LNCaP clone FGC (cell line): ENCODE results near the gene CDKN1B.

Experiments used
- DNase-seq: peaks from one replicate; pipeline ENCODE4 v3.0.0-alpha.2; 2011; ENCODE audit warnings: low read depth
- H3K4me3 ChIP-seq: 2 replicates; pipeline ENCODE4 v1.5.1; 2011; ENCODE audit warnings: mild to moderate bottlenecking, low read depth, low read length, control low read depth
- CTCF ChIP-seq: IDR thresholded peaks from 2 replicates; pipeline ENCODE4 v1.5.1; 2012; ENCODE audit warnings: mild to moderate bottlenecking; ENCODE audit not compliant: control insufficient read depth, insufficient read depth; ENCODE audit errors: extremely low read depth

Gene CDKN1B

DNA sequence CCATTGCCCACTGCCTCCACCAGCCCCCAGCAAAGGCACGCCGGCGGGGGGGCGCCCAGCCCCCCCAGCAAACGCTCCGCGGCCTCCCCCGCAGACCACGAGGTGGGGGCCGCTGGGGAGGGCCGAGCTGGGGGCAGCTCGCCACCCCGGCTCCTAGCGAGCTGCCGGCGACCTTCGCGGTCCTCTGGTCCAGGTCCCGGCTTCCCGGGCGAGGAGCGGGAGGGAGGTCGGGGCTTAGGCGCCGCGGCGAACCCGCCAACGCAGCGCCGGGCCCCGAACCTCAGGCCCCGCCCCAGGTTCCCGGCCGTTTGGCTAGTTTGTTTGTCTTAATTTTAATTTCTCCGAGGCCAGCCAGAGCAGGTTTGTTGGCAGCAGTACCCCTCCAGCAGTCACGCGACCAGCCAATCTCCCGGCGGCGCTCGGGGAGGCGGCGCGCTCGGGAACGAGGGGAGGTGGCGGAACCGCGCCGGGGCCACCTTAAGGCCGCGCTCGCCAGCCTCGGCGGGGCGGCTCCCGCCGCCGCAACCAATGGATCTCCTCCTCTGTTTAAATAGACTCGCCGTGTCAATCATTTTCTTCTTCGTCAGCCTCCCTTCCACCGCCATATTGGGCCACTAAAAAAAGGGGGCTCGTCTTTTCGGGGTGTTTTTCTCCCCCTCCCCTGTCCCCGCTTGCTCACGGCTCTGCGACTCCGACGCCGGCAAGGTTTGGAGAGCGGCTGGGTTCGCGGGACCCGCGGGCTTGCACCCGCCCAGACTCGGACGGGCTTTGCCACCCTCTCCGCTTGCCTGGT, at the start of gene CDKN1B:
Gene CDKN1B (plus strand): TSS at position 576 of the 793 bp plus-strand sequence. CDS start 472 bp downstream, outside the sequence.
- no peak for TF ChIP-seq CTCF
- peak within 1 kb of the TSS; percentile 96 for H3K4me3 ChIP-seq
- DNase-seq, result peak; percentile 93

DNA sequence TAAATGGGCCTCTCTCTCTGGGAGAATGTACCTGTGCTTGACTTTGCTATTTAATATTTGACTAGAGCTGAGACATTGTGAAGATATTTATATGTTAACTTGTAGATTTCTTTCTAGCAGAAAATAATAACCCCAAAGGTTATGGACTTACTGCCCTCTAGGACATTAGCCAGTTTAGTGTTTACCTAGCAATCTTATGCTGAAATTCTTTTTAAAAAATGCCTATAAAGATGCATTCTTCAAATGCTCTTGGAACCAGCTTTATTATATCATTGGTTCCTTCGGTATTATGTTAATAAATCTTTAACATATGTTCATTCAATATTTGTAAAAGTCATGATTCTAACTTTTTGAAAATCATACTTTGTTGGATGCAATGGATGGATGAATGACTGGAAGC, 49.2 kb upstream of the CDKN1B start:
- no peak for DNase-seq
- TF ChIP-seq CTCF, result no peak
- H3K4me3 ChIP-seq, result no peak overlapping the region

DNA sequence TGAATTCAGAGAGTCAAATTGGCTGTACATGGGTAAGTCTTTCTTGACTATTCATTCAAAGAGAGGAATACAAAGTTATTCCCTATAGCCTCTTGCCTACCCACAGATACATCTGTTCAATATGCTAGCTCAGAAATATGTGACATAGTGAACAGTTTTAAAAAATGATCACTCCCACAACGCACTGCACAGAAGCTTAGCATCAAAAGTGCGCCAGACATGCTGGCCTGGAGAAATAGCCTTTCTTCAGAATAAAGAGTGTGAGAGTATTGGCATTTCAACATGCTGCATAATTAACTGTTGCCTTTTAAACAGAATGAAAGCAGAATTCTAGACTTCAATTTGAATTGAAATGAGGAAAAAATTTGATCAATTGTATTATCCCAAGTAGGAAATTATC, 48.1 kb upstream of the CDKN1B start:
- no peak for DNase-seq
- no peak overlapping the region for H3K4me3 ChIP-seq
- no peak for TF ChIP-seq CTCF

DNA sequence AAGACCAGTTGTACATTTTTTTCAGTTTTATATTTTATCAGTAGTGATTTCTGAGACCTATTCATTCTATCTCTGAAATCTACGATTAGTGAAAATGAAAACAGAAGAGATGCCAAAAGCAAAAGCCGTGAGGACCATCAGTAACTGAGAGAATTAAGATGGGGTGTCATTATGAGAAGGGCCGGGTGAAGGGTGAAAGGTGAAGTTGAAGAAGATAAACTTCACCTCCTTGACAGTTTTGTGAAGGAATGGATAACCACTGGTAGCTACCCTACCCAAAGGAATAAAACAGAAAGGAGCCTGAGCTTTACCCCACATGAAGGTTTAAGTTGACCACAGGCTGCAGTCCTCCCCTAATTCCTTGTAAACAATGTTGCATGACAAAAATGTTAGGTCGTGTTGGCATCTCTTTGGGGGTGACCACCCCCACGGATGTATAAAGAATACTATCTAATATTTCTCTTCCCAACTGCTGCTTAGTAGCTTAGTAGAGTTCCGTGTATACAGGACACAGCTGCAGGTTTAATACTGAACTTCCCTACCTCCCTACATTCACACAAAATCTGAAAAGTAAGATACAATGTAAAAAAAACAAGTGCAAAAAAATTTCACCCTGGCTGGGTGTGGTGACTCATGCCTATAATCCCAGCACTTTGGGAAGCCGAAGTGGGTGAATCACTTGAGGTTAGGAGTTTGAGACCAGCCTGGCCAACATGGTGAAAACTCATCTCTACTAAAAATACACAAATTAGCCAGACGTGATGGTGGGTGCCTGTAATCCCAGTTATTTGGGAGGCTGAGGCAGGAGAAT, 45.1 kb upstream of the CDKN1B start:
- DNase-seq, result no peak
- no peak for TF ChIP-seq CTCF
- H3K4me3 ChIP-seq, result no peak overlapping the region

DNA sequence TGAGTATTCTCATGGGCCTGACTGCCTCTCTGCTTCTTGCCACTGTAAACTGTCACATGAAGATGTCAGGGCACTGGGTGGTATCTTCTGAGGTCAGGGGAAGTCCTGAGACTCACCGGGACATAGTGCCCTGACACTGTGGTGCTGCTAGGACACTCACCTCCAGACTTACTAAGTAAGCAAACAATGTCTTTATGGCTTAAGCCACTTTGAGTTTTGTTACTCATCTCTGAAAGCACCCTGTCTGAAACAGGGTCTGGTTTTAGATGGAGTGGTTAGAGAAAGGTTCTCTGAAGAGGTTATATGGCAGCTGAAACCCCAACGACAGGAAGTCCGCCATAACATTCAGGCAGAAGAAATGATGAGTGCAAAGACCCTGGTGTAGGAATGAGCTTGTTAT, 43.9 kb upstream of the CDKN1B start:
- no peak for DNase-seq
- no peak overlapping the region for H3K4me3 ChIP-seq
- TF ChIP-seq CTCF, result no peak

- DNase-seq, result no peak
- TF ChIP-seq CTCF, result no peak
- no peak overlapping the region for H3K4me3 ChIP-seq
Measured at GRCh38 chr12:12676605-12677004, 40.6 kb upstream of the CDKN1B start.
